ENCODE measurements around the gene DAZAP2.

- TF ChIP-seq CTCF (conservative IDR thresholded peaks at IDR 0.05; ENCODE audit: low read depth, low read length) (no peak), EZH2 (IDR thresholded peaks at IDR 0.05; ENCODE audit: low read length, unreplicated experiment) (no peak)
These were observed 14.0 kb upstream of the DAZAP2 start for GRCh38 chr12:51224625-51225024.

All from PC-3 (cell line).